OCI-LY1 (cell line): ENCODE measurements around the gene EFHC1.
A peak's percentile ranks its signal among the peaks of the same experiment; 100 is the strongest.

ENCODE experiments used
- H2AFZ ChIP-seq: fragments of 200-600 bp; sonication (generic), shearing (Covaris generic); 2 replicates; pipeline ENCODE4 v1.6.0; 2014; ENCODE audit warnings: antibody characterized with exemption, mild to moderate bottlenecking, low read length
- H3F3A ChIP-seq: fragments of 200-600 bp; sonication (generic), shearing (Covaris generic); 2 replicates; pipeline ENCODE4 v1.6.0; 2014; ENCODE audit warnings: mild to moderate bottlenecking, antibody characterized with exemption, low read length, moderate library complexity; ENCODE audit not compliant: insufficient read depth
- H3K27ac ChIP-seq: fragments of 200-600 bp; sonication (generic); 2 replicates; pipeline ENCODE4 v1.5.1; 2014; ENCODE audit warnings: low read length, mixed run types, mild to moderate bottlenecking, low read depth; ENCODE audit not compliant: poor library complexity, severe bottlenecking
- H3K27me3 ChIP-seq: fragments of 200-600 bp; sonication (generic); 2 replicates; pipeline ENCODE4 v1.6.0; 2014; ENCODE audit warnings: antibody characterized with exemption, mild to moderate bottlenecking, low read length, moderate library complexity; ENCODE audit not compliant: insufficient read depth
- H3K36me3 ChIP-seq: fragments of 200-600 bp; sonication (generic); 2 replicates; pipeline ENCODE4 v1.6.1; 2014; ENCODE audit warnings: mild to moderate bottlenecking, antibody characterized with exemption, low read length, moderate library complexity, mixed read lengths; ENCODE audit not compliant: insufficient read depth
- H3K4me1 ChIP-seq: fragments of 200-600 bp; sonication (generic); 2 replicates; pipeline ENCODE4 v1.5.1; 2014; ENCODE audit warnings: mild to moderate bottlenecking, low read length, moderate library complexity; ENCODE audit not compliant: insufficient read depth, severe bottlenecking
- H3K4me2 ChIP-seq: fragments of 200-600 bp; sonication (generic), shearing (Covaris generic); 2 replicates; pipeline ENCODE4 v1.6.1; 2014; ENCODE audit warnings: low read length
- H3K4me3 ChIP-seq: fragments of 200-600 bp; sonication (generic); 2 replicates; pipeline ENCODE4 v1.5.1; 2014; ENCODE audit warnings: low read length, low read depth, mild to moderate bottlenecking, mixed read lengths; ENCODE audit not compliant: poor library complexity, severe bottlenecking
- H3K79me2 ChIP-seq: fragments of 200-600 bp; shearing (Covaris generic); 2 replicates; pipeline ENCODE4 v1.6.1; 2016; ENCODE audit warnings: mixed run types, low read length, mixed read lengths; ENCODE audit not compliant: insufficient read depth
- H3K9ac ChIP-seq: fragments of 200-600 bp; sonication (generic), shearing (Covaris generic); 2 replicates; pipeline ENCODE4 v1.6.1; 2014; ENCODE audit warnings: mild to moderate bottlenecking, low read length, mixed read lengths
- H3K9me2 ChIP-seq: fragments of 200-600 bp; sonication (generic), shearing (Covaris generic); 2 replicates; pipeline ENCODE4 v1.6.1; 2014; ENCODE audit warnings: low read depth, mild to moderate bottlenecking, low read length, mixed read lengths
- H3K9me3 ChIP-seq: fragments of 200-600 bp; shearing (Covaris generic); 2 replicates; pipeline ENCODE4 v1.6.1; 2014; ENCODE audit warnings: low read length, mixed read lengths
- H4K20me1 ChIP-seq: fragments of 200-600 bp; sonication (generic), shearing (Covaris generic); 2 replicates; pipeline ENCODE4 v1.6.0; 2016; ENCODE audit warnings: mild to moderate bottlenecking, low read length; ENCODE audit not compliant: insufficient read depth
- EZH2 ChIP-seq: fragments of 200-600 bp; sonication (generic), shearing (Covaris generic); IDR thresholded peaks from 2 replicates; pipeline ENCODE4 v1.8.0; 2017; ENCODE audit warnings: borderline replicate concordance, mixed run types, mild to moderate bottlenecking, antibody characterized with exemption, low read length, moderate library complexity, mixed read lengths
- TF ChIP-seq, protein P1 (sequence below): fragments of 200-600 bp; sonication (generic), shearing (Covaris generic); IDR thresholded peaks from 2 replicates; pipeline ENCODE4 v1.5.1; 2017; ENCODE audit warnings: mild to moderate bottlenecking, antibody characterized with exemption, low read length, moderate library complexity, mixed read lengths

The EFHC1 gene

DNA sequence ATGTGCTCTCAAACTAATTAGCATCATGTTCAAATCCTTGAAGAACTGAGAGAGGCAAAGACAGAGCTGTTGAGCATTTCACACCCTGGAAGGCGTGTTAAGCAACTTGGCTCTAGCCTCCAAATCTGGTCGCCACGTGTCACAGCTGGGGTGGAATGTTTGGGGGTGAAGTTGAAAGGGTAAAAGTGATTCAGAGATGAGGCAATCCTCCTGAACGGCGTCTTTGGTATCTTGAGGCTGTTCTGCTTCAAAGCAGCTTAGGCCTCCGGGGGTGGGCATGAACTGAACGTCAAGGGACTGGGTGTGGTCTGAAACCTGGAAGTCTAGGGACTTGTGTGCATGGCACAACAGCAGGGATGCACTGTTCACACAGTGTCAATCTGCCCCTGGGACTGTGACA is 94.4 kb downstream of the EFHC1 start:
- Histone ChIP-seq H2AFZ (no peak overlapping the region), H3K4me3 (no peak overlapping the region), H3K4me2 (no peak overlapping the region), H3K4me1 (peaks cover 25% of the 10 kb centered on the region), H3K79me2 (0 out of 2 replicates have a peak, but pooled peaks cover 3% of the 10 kb centered on the region), H3F3A (no peaks in the 10 kb centered on the region), H3K27ac (no peak overlapping the region), H3K9ac (no peak overlapping the region), H4K20me1 (no peaks in the 10 kb centered on the region), H3K27me3 (no peaks in the 10 kb centered on the region), H3K9me3 (no peaks in the 10 kb centered on the region), H3K36me3 (peaks cover 90% of the 10 kb centered on the region), H3K9me2 (no peaks in the 10 kb centered on the region)
- TF ChIP-seq EZH2, result no peak

DNA sequence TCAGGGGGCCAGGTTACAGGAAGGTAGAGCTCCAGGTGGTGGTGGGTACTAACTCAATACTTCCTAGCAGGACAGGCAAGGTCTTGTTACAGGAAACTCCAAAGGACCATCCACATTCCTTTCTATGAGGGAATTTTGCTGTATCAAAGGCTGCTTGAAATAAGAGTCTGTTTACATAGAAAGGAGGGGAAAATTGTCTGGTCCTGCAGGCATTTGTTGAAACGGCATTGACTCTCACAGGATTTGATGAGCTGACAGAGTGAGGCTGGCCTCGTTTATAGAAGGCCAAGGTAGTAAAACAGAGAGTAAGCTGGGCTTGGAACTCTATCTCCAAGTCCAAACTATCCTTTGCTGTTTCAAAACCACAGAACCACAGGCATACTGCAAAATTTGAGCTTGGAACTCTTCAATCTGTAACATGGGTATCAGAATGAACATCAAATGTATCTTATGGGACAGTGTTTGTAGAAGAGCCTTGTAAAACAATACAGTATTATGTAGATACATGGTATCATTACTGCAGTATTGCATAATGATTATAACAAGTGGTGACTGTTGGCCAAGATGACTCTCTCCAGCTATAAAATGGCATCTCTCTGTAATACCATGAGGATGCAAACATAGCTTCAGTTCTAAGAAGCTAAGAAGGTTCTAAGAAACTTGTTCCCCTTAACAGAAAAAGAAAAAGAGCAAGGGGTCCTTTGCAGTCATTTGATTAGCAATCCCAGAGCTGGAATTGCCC is 95.2 kb downstream of the EFHC1 start:
- Histone ChIP-seq H3K9ac (no peak overlapping the region), H3K27ac (no peak overlapping the region), H3K9me2 (no peaks in the 10 kb centered on the region), H3K79me2 (peaks cover 9% of the 10 kb centered on the region; the same call in 1 of the 2 replicates), H3K4me1 (peaks cover 17% of the 10 kb centered on the region), H3F3A (no peaks in the 10 kb centered on the region), H3K36me3 (peaks cover 93% of the 10 kb centered on the region), H3K4me3 (no peak overlapping the region), H2AFZ (no peak overlapping the region), H4K20me1 (no peaks in the 10 kb centered on the region), H3K27me3 (no peaks in the 10 kb centered on the region), H3K4me2 (no peak overlapping the region), H3K9me3 (no peaks in the 10 kb centered on the region)
- TF ChIP-seq, protein P1, sequence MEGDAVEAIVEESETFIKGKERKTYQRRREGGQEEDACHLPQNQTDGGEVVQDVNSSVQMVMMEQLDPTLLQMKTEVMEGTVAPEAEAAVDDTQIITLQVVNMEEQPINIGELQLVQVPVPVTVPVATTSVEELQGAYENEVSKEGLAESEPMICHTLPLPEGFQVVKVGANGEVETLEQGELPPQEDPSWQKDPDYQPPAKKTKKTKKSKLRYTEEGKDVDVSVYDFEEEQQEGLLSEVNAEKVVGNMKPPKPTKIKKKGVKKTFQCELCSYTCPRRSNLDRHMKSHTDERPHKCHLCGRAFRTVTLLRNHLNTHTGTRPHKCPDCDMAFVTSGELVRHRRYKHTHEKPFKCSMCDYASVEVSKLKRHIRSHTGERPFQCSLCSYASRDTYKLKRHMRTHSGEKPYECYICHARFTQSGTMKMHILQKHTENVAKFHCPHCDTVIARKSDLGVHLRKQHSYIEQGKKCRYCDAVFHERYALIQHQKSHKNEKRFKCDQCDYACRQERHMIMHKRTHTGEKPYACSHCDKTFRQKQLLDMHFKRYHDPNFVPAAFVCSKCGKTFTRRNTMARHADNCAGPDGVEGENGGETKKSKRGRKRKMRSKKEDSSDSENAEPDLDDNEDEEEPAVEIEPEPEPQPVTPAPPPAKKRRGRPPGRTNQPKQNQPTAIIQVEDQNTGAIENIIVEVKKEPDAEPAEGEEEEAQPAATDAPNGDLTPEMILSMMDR, result no peak
- no peak for TF ChIP-seq EZH2

DNA sequence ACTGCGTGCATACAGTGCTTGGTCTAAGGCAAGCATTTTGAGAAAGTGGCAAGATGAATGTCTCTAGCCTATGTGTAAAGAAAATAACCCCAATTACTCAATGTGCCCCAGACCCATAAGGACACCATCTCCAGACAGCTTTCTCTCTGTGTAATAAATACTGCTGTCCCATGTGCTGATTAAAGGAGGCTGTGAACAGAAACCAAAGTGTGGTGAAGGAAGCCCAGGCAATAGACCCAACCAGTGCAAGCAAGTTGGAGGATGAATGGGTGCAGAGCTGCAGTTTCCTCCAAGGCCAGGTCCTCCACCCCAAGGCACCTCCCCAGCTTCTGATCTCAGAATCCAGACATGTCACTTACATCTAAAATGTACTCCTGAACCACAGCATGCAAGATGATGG is 96.1 kb downstream of the EFHC1 start:
- H4K20me1 ChIP-seq, result no peaks in the 10 kb centered on the region
- H3K27me3 ChIP-seq, result no peaks in the 10 kb centered on the region
- H3K27ac ChIP-seq, result peak overlapping the region; percentile 16
- H3F3A ChIP-seq, result no peaks in the 10 kb centered on the region
- H3K9me3 ChIP-seq, result no peaks in the 10 kb centered on the region
- TF ChIP-seq, protein P1, result no peak
- TF ChIP-seq EZH2, result no peak
- peaks cover 9% of the 10 kb centered on the region; the same call in 1 of the 2 replicates for H3K79me2 ChIP-seq
- no peak overlapping the region for H3K9ac ChIP-seq
- H3K36me3 ChIP-seq, result peaks cover 89% of the 10 kb centered on the region
- H3K4me1 ChIP-seq, result peaks cover 8% of the 10 kb centered on the region
- no peak overlapping the region for H3K4me3 ChIP-seq
- H3K4me2 ChIP-seq, result no peak overlapping the region
- no peaks in the 10 kb centered on the region for H3K9me2 ChIP-seq
- no peak overlapping the region for H2AFZ ChIP-seq

DNA sequence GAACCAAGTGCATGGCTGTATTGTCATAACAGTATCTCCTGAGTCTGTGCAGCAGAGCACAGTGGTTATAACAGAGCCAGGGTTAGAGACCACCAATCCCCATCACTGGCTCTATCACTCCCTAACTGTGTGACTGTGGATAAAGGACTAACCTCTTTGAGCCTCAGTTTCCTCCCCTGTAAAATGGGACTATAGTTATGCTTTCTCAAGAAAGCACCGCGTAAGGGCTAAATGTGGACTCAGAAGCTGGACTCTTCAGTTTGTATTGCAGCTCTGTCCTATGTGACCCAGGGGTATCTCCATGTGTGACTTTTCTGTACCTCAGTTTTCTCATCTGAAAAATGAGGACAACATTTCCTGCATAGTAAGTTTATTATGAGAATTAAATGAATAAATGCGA is 96.8 kb downstream of the EFHC1 start:
- H3K9me2 ChIP-seq, result no peaks in the 10 kb centered on the region
- H3K36me3 ChIP-seq, result peaks cover 82% of the 10 kb centered on the region
- H3K9me3 ChIP-seq, result no peaks in the 10 kb centered on the region
- no peak overlapping the region for H3K4me3 ChIP-seq
- H3K9ac ChIP-seq, result no peak overlapping the region
- H4K20me1 ChIP-seq, result no peaks in the 10 kb centered on the region
- no peaks in the 10 kb centered on the region for H3K27me3 ChIP-seq
- no peak overlapping the region for H3K4me2 ChIP-seq
- no peak overlapping the region for H2AFZ ChIP-seq
- TF ChIP-seq, protein P1, result no peak
- no peak for TF ChIP-seq EZH2
- H3K4me1 ChIP-seq, result peaks cover 4% of the 10 kb centered on the region
- H3F3A ChIP-seq, result no peaks in the 10 kb centered on the region
- peaks cover 9% of the 10 kb centered on the region; the same call in 1 of the 2 replicates for H3K79me2 ChIP-seq
- no peak overlapping the region for H3K27ac ChIP-seq
